GM18867 (cell line): Measurements from ENCODE around the gene COG5.
"Not testable (repeated sequence)": the region's sequence is repeated elsewhere in the genome, so short reads cannot be mapped to it uniquely, and the experiment has no call there.

Experiments used
- ATAC-seq: cut with Tn5 transposase; IDR thresholded peaks from one replicate; pipeline ENCODE4 v1.9.1; 2021; ENCODE audit warnings: mild to moderate bottlenecking, moderate library complexity; ENCODE audit not compliant: unreplicated experiment

The COG5 gene

DNA sequence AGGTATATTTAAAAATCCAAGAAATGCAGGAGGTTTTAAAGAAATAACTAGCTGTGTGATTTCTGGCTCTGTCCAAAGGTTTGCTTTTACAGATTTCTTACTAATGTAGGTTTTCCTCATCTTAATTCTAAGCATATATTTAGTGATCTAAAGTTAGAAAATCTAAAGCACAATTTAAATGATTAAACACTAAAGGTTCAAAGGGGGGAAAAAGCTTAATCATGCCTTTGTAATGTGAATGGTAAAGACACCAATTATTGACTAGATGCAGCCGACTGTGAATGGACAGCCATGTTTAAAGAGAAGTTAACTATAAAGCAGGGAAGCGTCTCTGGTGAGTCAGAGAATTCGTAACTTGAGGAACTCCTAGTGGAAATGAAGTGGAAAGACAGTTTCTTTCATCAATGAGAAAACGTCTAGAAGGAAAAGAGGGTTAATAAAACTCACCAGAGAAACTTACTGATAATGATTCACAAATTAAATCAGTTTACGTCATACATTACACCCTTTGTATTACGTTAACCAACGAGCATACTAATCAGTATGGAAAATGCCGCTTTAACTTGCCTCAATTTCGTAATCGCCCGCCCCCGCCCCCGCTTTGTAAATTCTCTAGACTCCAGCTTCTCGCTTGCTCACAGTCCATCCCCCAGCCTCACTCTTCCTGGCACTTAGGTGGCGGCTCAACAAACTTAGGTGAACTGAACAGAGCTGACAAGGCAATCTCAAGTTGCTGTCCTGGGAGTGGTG is 396.1 kb downstream of the COG5 start:
- no peak for ATAC-seq

DNA sequence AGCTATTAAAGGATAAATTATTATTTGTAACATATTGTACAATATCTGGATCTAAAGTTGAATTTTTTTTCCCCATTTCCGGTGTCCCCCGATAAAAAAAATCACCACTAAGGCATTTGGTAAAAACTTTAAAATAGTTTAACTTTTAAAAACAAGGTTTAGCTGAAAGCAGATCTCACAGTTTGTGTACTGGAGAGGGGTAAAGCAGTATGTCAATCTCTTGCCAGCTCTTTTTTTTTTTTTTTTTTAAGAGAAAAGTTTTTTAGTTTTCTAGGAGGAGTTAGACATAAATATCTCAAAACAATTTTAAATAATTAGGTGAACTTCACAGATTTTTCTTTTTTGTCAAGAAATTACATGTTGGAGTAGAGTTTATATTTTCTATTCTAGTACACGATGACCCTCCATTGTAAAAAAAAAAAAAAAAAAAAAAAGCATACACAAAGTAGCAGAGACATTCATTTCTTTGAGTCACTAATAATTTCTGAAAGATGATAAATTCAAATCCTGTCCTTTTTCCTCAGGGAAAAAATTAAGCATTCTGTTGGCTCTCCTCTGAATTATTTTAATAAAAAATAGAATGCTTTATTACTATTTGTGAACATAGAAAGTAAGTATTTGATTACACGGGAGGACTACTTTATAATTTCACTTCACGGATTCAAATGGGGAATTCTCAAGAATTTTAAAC is 396.8 kb downstream of the COG5 start:
- ATAC-seq: no peak

DNA sequence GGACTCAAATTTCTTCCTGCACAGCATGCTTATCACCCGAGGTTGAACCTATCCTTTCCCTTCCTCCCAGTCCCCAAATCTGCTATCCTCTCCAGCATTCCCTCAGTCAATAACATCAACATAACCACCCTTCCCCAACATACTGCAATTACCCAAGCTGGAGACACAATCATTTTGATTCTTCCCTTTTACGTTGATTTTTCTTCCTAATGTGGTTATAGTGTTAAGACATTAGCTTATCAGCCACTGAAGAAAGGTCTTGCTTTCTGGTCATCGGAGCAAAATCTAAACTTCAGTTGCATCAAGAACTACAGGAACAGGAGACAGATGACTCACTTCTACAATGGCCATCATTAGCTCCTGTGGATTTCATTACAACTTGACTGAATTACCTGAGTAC is 398.4 kb downstream of the COG5 start:
- no peak for ATAC-seq

DNA sequence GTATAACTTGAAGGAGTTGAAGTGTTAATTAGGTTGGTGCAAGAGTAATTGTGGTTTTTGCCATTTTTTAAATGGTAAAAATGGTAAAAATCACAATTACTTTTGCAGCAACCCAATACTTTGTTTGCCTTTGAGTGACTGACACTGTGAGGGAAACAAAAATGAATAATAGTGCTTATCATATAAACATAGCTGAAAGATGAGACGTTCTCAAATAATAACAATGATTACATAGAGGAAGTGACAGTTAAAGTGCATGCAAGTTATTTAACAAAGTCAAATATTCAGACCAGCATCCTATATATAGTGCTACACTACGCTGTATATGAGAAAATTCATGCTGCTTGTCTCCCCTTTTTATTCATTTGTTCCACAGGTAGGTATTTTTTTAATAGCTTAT is 399.6 kb downstream of the COG5 start:
- ATAC-seq: no peak

DNA sequence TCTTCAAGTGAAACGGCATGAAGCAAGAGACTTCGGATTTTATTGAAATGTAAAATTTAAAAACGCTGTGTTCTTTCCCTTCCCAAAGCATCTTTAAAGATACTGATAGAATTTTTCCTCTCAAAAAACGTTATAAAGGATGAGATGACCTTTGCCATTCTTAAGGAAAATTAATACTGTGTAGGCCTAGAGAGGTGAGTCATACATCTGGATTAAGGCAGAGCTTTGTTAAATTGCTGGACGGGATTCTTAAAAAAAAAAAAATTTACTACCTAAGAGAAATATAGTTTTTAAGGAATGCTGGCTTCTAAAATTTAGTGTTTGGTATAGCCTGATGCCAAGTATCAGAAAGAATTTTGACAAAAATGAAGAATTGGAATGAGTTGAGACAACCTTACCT is 401.2 kb downstream of the COG5 start:
- no peak for ATAC-seq

DNA sequence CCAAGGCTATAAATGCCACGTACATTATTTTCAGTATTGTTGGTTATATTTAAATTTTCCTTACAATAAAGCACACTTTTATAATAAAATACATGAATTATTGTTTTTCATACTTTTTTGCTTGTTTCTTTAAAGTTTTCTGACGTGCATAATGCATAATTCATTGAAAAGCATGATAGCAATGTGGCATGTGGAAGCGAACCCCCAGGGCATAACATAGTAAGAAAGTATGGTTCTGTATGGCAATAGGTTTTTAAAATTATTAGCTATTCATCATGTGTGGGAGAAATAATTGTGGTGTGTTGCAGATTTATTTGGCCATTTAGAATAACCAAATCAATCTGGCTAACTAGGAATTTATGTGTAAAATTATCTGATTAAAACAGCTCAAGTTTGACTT is 402.3 kb downstream of the COG5 start:
- no peak for ATAC-seq

DNA sequence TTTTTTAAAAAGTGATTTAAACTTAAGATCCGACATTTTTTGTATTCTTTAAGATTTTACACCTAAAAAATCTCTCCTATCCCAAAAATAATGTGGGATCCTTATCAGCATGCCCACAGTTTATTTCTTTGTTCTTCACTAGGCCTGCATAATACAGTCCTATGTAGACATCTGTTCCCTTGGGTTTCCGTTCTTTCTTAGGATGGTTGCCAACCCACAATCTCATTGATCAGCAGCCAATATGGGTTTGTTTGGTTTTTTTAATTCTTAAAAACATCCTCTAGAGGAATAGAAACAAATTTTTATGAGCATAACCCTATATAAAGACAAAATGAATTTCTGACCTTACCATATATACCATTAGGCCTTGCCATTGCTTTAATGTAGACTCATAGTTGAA is 403.3 kb downstream of the COG5 start:
- ATAC-seq: no peak

DNA sequence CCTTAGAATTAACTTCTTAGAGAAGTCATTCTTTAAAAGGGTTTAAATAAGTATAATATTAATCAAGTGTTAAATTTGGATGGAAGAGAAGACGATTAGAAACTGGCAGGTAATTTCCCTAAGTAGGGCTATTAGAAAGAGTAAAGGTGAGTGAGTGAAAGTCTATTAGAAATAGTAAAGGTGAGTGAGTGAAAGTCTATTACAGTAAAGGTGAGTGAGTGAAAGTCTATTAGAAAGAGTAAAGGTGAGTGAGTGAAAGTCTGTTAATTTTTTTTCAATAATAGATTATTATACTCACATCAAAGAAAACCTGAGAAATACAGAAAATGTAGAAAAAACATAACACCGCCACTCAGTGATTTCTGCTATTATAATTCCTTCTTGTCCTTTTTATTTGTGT is 405.7 kb downstream of the COG5 start:
- no peak for ATAC-seq

DNA sequence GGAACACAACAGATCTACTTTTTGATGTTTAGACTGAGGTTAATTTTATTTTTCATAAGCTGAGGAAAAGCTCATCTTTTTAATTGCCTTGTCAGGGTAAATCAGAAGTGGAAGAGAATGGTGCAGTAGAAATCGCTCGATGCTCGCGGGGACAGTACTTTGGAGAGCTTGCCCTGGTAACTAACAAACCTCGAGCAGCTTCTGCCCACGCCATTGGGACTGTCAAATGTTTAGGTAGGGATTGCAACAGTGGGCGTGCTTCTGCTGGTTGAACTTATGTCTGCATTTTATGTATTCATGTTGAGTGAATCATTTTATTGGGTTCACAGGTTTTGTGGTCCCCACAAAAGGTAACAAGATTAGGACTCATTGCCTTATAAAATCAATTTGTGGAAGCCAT is 406.6 kb downstream of the COG5 start:
- no peak for ATAC-seq

DNA sequence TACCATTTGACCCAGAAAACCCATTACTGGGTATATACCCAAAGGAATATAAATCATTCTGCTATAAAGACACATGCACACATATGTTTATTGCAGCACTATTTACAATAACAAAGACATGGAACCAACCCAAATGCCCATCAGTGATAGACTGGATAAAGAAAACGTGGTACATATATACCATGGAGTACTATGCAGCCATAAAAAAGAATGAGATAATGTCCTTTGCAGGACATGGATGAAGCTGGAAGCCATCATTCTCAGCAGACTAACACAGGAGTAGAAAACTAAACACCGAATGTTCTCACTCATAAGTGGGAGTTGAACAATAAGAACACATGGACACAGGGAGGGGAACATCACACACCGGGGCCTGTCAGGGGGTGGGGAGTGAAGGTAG is 408.0 kb downstream of the COG5 start:
- ATAC-seq: not testable (repeated sequence)

DNA sequence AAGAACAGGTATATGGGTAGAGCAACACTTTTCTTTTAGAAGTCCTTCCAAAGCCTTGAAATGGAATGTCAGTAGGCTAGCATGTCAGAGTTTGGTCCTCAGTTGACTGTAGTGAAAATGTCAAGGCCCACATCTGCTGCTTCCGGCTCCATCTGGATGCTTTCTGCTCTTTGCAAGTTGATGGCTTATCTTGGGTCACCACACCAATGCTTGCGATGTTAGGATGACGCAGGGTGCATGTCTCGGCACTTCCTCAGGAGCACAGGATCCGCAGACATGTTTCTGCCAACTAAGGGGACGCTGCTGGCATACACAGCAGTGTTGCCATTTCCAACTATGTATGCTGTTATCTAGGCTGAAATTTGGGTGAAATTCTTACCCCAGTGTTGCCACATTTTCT is 408.9 kb downstream of the COG5 start:
- no peak for ATAC-seq

DNA sequence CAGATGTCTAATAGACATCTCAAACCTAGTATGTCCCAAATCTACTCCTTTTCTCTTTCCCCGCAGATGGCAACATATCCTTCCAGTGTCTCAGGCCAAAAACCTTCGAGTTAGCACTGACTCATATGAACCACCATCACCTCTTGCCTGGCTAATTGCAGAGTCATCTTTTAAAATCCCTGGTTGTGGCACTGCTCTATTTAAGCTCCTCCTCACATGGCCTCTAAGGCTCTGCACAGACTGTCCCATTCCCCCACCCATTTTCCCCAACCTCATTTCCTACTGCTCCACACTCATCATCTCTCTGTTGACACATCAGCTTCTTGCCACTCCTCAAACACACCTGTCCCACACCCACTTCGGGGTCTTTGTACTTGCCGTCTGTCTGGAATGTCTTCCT is 411.7 kb downstream of the COG5 start:
- no peak for ATAC-seq
